HG03064 (cell line): ENCODE data around the gene SDC1.
"Not testable (repeated sequence)": the region's sequence is repeated elsewhere in the genome, so short reads cannot be mapped to it uniquely, and the experiment has no call there.

Experiments used
- ATAC-seq: cut with Tn5 transposase; IDR thresholded peaks from one replicate; pipeline ENCODE4 v1.9.1; 2021; ENCODE audit warnings: low read depth; ENCODE audit not compliant: unreplicated experiment

SDC1 gene

DNA sequence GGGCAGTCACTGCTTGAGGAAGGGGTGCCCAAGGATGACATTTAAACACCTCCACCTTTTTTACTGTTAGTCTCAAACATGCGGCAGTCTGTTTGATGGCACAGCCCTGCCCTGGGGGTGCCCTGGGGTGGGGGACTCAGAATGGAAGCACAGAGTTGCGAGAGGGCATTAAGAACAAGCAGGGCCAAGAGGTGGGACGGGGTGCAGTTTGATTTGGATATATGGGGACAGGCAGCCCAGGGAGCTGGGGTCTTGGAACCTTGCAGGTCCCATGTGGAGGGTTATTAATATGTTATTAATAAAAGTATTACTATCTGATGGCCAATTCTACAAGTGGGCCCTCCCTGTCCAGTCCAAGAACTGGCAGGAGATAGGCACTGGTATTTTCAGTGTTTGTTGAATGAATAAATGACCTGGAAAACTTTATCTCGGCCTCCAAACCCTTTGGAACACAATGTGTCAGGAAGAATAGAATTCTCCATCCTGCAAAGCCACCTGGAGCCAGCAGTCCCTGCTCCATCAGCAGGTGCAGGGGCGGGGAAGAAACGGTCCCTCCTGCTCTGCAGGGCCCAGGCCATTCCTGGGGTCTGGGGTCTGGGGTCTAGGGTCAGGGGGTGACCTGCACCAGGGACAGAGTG, 25.2 kb downstream of the SDC1 start:
- no peak for ATAC-seq

GRCh38 chr2:20198796-20199632, 25.9 kb downstream of the SDC1 start:
- ATAC-seq, result no peak

DNA sequence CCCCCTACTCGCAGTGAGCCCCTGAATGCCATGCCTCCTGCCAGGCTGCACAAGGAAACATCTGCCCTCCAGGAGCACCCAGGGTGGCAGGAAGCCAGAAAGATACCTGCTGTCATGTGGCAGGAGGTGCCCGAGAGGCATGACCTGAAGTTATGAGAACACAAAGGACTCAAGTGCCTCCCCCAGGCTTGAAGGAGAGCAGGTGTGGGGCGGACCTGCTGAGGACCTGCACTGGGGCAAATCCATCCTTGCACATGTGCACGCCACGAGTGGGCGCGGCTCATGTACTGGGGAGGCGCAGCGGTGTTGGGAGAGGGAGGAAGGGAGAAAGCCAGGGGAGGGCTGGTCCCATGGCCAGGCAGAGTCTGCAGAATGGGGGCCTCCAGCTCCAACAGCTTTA, 26.9 kb downstream of the SDC1 start:
- ATAC-seq, result no peak

- ATAC-seq, result no peak
Measured at GRCh38 chr2:20197192-20197591, 27.7 kb downstream of the SDC1 start.

DNA sequence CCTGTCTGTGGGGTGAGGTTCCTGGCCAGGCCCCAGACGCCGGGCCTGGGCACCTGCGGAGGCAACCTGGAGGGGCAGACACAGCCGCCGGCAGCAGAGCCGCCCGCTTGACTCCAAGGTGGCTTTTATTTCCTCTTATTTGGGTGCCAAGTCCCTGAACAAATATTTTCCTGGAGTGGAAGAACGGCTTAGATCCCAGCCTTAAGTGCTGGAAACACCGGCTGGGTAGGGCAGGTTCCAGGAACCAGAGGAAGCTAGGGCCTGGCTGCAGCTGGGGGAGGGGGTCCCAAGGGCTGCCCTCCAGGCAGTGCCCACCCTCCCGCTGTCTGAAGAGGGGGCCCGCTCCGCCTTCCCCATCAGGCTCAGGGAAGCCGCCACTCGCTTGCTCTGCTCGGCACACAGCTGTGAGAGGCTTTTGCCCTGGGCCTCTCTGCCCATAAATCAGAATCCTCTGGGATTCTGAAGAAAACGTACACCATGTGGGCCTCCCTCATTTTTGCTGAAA, 28.2 kb downstream of the SDC1 start:
- ATAC-seq, result no peak

GRCh38 chr2:20196053-20196656, 28.8 kb downstream of the SDC1 start:
- no peak for ATAC-seq

GRCh38 chr2:20195431-20196033, 29.4 kb downstream of the SDC1 start:
- no peak for ATAC-seq

- ATAC-seq, result not testable (repeated sequence)
Measured at GRCh38 chr2:20195016-20195411, 29.9 kb downstream of the SDC1 start.

- no peak for ATAC-seq
Measured at GRCh38 chr2:20194097-20195015, 30.6 kb downstream of the SDC1 start.

- no peak for ATAC-seq
Measured at GRCh38 chr2:20193185-20193584, 31.7 kb downstream of the SDC1 start.

GRCh38 chr2:20192781-20193180, 32.1 kb downstream of the SDC1 start:
- ATAC-seq, result no peak

DNA sequence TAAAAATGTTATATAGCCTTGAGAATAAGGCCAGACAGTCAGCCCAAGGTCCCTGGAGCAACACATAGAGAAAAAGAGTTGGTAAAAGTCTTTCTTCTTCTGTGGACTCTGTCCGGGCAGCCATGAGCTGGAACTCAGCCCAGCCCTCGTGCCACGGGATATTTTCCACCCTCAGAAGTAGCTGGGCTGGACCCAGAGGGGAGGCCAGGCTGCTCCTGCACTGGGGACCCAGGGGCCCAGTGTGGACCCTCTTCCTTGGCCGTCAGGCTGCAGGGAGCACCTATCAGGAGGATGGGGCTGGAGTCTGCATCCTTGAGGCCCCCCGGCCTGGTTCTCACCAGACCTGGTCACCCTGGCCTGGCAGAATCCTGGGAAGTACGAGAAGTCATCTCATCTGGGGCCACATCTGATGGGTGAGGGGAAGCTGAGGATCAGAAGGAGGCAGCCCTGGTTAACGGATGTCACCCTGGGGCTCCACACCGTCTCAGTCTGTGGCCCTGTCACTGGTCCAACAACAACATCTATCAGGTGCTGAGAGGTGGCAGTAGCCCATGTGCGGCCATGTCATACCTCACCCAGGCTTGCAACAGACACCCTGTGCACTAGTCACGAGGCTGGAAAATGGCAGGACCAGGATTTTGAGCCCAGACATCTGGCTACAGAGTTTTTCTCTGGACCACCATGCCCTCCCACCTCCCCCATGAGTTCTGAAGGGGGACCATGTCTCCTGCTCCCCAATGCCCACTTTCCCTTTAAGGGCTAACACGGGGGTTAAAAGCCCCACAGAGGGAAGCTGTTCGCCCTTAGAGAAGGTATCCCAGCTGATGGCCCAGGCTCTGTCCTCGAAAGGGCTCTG, 33.0 kb downstream of the SDC1 start:
- ATAC-seq, result no peak

DNA sequence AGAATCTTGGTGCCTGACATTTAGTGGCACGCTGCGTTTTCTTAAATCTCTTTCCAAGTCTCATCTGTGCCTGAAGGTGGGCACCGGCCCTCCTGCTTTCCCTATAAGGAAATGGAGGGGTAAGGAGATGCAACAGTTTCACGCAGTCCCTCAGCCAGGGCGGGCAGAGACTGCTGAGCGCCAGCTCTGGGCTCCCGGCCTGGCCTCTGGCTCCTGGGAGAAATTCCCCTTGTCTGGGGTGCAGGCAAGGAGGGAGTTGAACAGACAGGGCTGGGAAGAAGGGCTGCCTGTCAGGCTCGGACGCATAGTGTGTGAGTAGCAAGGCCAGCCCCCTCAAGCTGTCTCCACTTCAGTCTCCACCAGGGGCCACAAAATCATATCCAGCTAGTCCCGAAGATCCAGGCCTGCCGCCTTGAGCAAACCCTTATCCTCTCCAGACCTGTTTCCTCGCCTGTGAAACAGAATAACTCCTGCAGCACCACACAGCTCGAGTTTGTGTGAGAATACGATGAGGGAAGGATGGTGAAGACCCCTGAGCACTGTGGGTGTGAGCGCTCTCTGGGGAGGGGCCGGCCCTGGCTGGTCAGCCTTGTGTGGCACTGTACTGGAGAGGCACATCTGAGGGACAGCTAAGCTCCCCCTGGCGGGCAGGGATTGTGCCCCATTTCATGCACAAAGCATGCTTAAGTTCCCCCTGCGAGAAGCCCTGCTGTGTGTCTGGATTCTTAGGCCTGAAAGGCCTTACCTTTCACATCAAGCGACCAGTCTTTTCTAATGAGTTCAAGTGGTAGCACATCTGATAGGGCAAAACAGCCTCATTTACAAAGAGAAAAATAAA, 33.8 kb downstream of the SDC1 start:
- ATAC-seq, result no peak

- no peak for ATAC-seq
Measured at GRCh38 chr2:20190170-20190569, 34.8 kb downstream of the SDC1 start.

DNA sequence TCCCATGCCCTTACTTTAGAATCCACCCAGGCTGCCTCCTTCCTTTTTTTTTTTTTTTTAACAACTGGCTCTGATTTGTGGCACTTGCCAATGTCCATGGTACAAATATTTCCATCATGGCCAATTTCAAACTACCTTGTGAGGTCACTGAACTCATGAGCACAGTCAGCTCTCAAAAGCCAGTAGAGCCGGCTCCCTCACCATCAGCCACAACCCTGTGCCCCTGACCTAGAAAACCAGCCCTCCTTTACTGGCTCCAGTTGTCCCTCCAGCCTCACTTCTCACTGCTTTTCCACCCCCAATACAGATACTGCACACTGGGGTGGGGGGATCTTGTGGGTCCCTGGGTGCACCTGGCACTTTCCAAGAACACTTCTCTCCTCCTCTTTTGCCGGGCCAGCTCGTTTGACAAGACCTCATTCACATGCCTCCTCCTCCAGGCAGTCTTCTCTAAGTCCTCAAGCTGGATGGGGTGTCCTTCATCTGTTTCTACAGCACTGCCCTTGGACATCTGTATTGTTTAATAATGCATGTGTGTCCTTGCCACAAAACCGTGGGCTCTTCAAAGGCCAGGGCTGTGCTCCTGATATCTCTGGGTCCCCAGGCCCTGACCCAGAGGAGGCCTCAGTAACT, 35.5 kb downstream of the SDC1 start:
- ATAC-seq, result no peak

DNA sequence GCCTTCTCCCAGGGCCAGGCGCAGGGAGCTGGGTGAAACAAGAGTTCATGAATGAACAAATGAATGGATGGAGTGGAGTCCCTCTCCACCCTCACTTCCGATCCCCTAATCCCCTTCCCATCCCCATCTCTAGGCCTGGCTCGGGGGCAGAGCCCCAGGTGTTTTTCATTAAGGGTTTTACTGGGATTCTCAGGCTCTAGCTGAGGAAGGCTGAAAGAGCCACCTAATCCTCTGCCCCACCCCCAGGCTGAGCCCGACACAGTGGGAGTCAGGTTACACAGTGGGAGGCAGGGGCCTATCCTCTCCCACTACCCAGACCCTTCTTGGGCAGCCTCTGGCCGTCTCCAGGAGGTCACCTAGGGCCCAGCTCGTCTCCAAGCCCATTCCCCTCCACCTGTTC, 36.1 kb downstream of the SDC1 start:
- no peak for ATAC-seq

DNA sequence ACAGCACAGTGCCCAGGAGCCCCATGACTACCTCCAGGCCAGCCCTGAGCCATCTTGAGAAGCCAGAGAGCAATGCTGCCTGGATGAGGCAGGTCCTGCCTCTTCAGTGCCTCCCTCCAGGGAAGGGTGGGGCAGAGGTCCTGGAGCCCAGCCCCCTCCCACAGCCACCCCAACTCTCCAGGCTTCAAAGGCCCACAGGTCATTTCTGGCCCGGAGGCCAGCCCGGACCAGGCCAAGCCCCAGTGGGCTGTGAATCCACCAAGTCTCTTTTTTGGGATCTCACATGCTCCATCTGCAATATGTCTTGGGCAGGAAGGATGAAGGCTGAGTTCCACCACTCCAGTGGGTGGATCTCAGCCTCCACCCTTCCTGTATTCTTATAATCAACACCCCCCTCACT, 36.7 kb downstream of the SDC1 start:
- ATAC-seq, result no peak

GRCh38 chr2:20187331-20187730, 37.6 kb downstream of the SDC1 start:
- ATAC-seq, result no peak
